CD1c-positive myeloid dendritic cell (primary cell): ENCODE results near the gene HMX2.
A peak's percentile ranks its signal among the peaks of the same experiment; 100 is the strongest.

Source experiments
- DNase-seq: peaks from one replicate; pipeline ENCODE4 v3.0.0-alpha.2; 2016; ENCODE audit errors: extremely low spot score

HMX2 gene

GRCh38 chr10:123139165-123139520 is 8.8 kb upstream of the HMX2 start:
- no peak for DNase-seq

DNA sequence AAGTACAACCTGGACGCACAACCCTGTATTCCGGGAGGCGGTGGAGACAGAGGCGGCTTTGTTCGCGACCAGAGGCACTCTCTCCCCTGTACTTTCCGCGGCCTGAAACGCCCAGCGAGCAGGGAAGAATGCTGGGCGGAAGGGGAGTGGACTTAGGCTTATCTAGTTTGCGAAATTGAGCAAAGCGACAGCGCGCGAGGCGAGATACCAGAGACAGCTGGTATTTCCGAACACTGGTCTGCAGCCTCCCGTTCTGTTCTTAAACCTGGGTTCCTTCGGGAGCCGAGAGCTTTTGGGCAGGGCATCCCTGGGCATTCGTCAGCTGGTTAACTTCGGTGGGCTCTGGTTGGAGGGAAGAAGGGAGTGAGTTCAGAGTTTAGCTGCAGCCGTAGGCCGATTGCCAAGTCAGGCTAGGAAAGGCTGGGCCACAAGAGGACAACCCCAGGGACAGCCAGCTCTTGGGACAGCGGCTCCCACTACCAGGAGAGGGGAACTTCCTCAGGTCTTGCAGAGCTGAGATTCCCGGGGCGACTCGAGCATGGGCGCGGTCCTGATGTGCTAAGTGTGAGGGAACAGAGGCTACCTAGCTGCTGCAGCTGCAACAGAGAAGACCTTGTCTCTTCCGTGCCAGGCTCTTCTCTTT is 8.3 kb upstream of the HMX2 start:
- no peak for DNase-seq

- DNase-seq: no peak
Observed at GRCh38 chr10:123140164-123140982, 7.6 kb upstream of the HMX2 start.

- no peak for DNase-seq
Observed at GRCh38 chr10:123140983-123141390, 6.9 kb upstream of the HMX2 start.

DNA sequence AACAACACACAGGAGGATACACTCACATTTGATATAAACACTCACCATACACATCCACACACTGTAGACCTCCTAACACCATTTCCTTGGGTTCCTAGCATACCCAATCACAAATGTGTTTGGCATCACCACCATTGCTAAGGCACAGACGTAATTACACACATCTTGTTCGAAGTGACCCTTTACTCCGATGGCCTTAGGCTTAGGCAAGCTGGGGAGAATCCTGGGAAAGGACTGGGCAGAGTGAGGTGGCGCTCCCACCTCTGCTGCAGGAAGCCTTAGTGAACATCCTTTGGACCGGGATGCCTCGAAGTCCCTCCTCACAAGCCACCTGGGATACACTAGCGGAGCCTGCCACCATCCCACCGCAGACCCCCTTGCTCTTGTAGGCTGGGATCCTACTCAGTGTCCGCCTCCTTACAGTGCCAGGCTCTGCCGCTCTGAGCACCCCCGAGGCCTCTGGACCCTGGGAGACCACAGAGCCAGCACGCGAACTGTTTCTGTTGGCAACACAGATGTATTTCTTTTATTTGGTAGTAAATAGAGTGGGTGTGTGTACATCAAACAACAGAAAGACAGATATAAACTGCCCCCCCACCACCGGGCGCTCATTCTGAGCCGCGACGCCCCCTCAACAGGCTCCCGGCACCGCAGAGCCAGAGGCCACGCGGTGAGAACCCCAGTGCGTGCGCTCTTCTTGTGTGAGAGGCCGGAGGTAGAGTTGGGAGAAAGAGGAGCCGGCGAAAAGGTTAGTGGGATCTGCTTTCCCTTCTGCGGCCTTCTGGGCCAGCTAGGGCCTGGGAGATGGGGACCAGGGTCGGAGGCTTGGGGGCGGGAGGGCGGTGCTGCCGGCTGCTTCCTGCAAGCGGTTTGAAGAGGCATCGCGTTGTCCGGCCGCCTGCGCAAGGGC is 5.9 kb upstream of the HMX2 start:
- no peak for DNase-seq

GRCh38 chr10:123142701-123143161 is 5.2 kb upstream of the HMX2 start:
- no peak for DNase-seq

GRCh38 chr10:123143162-123143824 is 4.6 kb upstream of the HMX2 start:
- no peak for DNase-seq

GRCh38 chr10:123143825-123144168 is 4.1 kb upstream of the HMX2 start:
- DNase-seq: no peak

- no peak for DNase-seq
Observed at GRCh38 chr10:123144697-123145541, 3.0 kb upstream of the HMX2 start.

DNA sequence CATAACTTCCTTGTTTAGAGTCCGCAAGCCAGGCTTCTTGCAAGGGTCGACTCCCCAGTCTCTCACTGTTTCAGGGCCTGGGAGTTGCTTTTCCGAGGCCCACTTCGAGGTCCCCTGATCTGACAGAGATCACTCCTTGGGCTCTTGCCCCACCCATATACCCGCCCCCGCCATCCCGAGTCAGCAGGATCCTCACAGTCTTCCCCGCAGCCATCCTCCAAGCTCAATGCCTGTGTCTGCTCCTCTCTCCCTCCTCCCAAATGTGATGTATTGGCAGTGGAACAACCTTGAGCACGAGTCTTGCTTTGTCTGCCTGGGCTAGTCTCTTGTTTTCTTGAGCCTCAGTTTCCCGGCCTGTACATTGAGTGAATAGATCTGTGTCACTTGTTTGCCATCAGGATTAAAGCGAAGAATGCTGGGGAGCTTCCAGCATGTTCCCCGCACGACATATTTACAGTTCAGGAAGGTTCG is 2.4 kb upstream of the HMX2 start:
- no peak for DNase-seq

GRCh38 chr10:123146013-123146893 is 1.7 kb upstream of the HMX2 start:
- DNase-seq: no peak

GRCh38 chr10:123146894-123147634 is 872 bp upstream of the HMX2 start:
- DNase-seq: no peak

- DNase-seq: no peak
Observed at GRCh38 chr10:123148414-123149161, 652 bp downstream of the HMX2 start.

DNA sequence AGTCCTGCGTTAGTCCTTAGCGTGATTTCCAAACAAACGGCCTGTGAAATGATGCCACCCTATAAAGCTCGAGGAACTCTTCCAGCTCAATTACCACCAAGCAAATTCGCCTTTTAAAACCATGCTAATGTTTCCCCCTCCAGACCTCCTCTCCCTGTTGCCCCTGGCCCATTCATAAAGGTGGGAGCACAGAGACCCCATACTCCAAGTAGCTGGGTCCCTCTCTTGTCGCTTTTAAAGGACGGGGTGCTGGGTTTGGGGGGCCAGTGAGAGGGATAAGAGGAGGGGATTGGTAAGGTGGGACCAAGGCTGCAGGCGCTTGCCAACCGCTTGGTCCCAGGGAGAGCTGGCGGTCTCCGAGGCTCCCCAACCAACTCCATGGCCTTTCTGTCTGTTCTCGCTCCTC is 1.2 kb downstream of the HMX2 start:
- no peak for DNase-seq

- DNase-seq: peak; percentile 62
Observed at GRCh38 chr10:123149568-123150270, 1.8 kb downstream of the HMX2 start.

- no peak for DNase-seq
Observed at GRCh38 chr10:123150271-123150985, 2.5 kb downstream of the HMX2 start.
